OCI-LY1 (cell line): ENCODE measurements around the gene ESR2.
"Not testable (repeated sequence)": the region's sequence is repeated elsewhere in the genome, so short reads cannot be mapped to it uniquely, and the experiment has no call there.

Experiments
- H2AFZ ChIP-seq: fragments of 200-600 bp; sonication (generic), shearing (Covaris generic); 2 replicates; pipeline ENCODE4 v1.6.0; 2014; ENCODE audit warnings: antibody characterized with exemption, mild to moderate bottlenecking, low read length
- H3F3A ChIP-seq: fragments of 200-600 bp; sonication (generic), shearing (Covaris generic); 2 replicates; pipeline ENCODE4 v1.6.0; 2014; ENCODE audit warnings: mild to moderate bottlenecking, antibody characterized with exemption, low read length, moderate library complexity; ENCODE audit not compliant: insufficient read depth
- H3K27ac ChIP-seq: fragments of 200-600 bp; sonication (generic); 2 replicates; pipeline ENCODE4 v1.5.1; 2014; ENCODE audit warnings: low read length, mixed run types, mild to moderate bottlenecking, low read depth; ENCODE audit not compliant: poor library complexity, severe bottlenecking
- H3K27me3 ChIP-seq: fragments of 200-600 bp; sonication (generic); 2 replicates; pipeline ENCODE4 v1.6.0; 2014; ENCODE audit warnings: antibody characterized with exemption, mild to moderate bottlenecking, low read length, moderate library complexity; ENCODE audit not compliant: insufficient read depth
- H3K36me3 ChIP-seq: fragments of 200-600 bp; sonication (generic); 2 replicates; pipeline ENCODE4 v1.6.1; 2014; ENCODE audit warnings: mild to moderate bottlenecking, antibody characterized with exemption, low read length, moderate library complexity, mixed read lengths; ENCODE audit not compliant: insufficient read depth
- H3K4me1 ChIP-seq: fragments of 200-600 bp; sonication (generic); 2 replicates; pipeline ENCODE4 v1.5.1; 2014; ENCODE audit warnings: mild to moderate bottlenecking, low read length, moderate library complexity; ENCODE audit not compliant: insufficient read depth, severe bottlenecking
- H3K4me2 ChIP-seq: fragments of 200-600 bp; sonication (generic), shearing (Covaris generic); 2 replicates; pipeline ENCODE4 v1.6.1; 2014; ENCODE audit warnings: low read length
- H3K4me3 ChIP-seq: fragments of 200-600 bp; sonication (generic); 2 replicates; pipeline ENCODE4 v1.5.1; 2014; ENCODE audit warnings: low read length, low read depth, mild to moderate bottlenecking, mixed read lengths; ENCODE audit not compliant: poor library complexity, severe bottlenecking
- H3K79me2 ChIP-seq: fragments of 200-600 bp; shearing (Covaris generic); 2 replicates; pipeline ENCODE4 v1.6.1; 2016; ENCODE audit warnings: mixed run types, low read length, mixed read lengths; ENCODE audit not compliant: insufficient read depth
- H3K9ac ChIP-seq: fragments of 200-600 bp; sonication (generic), shearing (Covaris generic); 2 replicates; pipeline ENCODE4 v1.6.1; 2014; ENCODE audit warnings: mild to moderate bottlenecking, low read length, mixed read lengths
- H3K9me2 ChIP-seq: fragments of 200-600 bp; sonication (generic), shearing (Covaris generic); 2 replicates; pipeline ENCODE4 v1.6.1; 2014; ENCODE audit warnings: low read depth, mild to moderate bottlenecking, low read length, mixed read lengths
- H3K9me3 ChIP-seq: fragments of 200-600 bp; shearing (Covaris generic); 2 replicates; pipeline ENCODE4 v1.6.1; 2014; ENCODE audit warnings: low read length, mixed read lengths
- H4K20me1 ChIP-seq: fragments of 200-600 bp; sonication (generic), shearing (Covaris generic); 2 replicates; pipeline ENCODE4 v1.6.0; 2016; ENCODE audit warnings: mild to moderate bottlenecking, low read length; ENCODE audit not compliant: insufficient read depth
- CTCF ChIP-seq: fragments of 200-600 bp; sonication (generic), shearing (Covaris generic); IDR thresholded peaks from 2 replicates; pipeline ENCODE4 v1.5.1; 2017; ENCODE audit warnings: mild to moderate bottlenecking, antibody characterized with exemption, low read length, moderate library complexity, mixed read lengths
- EZH2 ChIP-seq: fragments of 200-600 bp; sonication (generic), shearing (Covaris generic); IDR thresholded peaks from 2 replicates; pipeline ENCODE4 v1.8.0; 2017; ENCODE audit warnings: borderline replicate concordance, mixed run types, mild to moderate bottlenecking, antibody characterized with exemption, low read length, moderate library complexity, mixed read lengths

Gene ESR2

GRCh38 chr14:64213853-64214570, 80.2 kb downstream of the ESR2 start:
- TF ChIP-seq CTCF (no peak), EZH2 (no peak)
- H3K4me1 ChIP-seq = peaks cover 92% of the 10 kb centered on the region

GRCh38 chr14:64213086-64213485, 81.1 kb downstream of the ESR2 start:
- H3K4me3 ChIP-seq = no peak overlapping the region
- H3K79me2 ChIP-seq = 0 out of 2 replicates have a peak, but pooled peaks cover 1% of the 10 kb centered on the region
- H3K27me3 ChIP-seq = no peaks in the 10 kb centered on the region
- H3K9me2 ChIP-seq = no peaks in the 10 kb centered on the region
- H3K27ac ChIP-seq = peak overlapping the region; percentile 100
- TF ChIP-seq EZH2 (no peak), CTCF (no peak)
- no peak overlapping the region for H3K9ac ChIP-seq
- no peaks in the 10 kb centered on the region for H4K20me1 ChIP-seq
- H3K9me3 ChIP-seq = no peaks in the 10 kb centered on the region
- H3K4me1 ChIP-seq = peaks cover 92% of the 10 kb centered on the region
- peaks cover 83% of the 10 kb centered on the region for H3K36me3 ChIP-seq
- H2AFZ ChIP-seq = no peak overlapping the region
- no peak overlapping the region for H3K4me2 ChIP-seq
- peaks cover 9% of the 10 kb centered on the region; the same call in 1 of the 2 replicates for H3F3A ChIP-seq

More at GRCh38 chr14:64213853-64214570, 80.2 kb downstream of the ESR2 start:
- no peak overlapping the region for H3K4me2 ChIP-seq
- peaks cover 83% of the 10 kb centered on the region for H3K36me3 ChIP-seq
- H4K20me1 ChIP-seq = no peaks in the 10 kb centered on the region
- H3K4me3 ChIP-seq = no peak overlapping the region
- no peaks in the 10 kb centered on the region for H3K9me2 ChIP-seq
- H3K9ac ChIP-seq = no peak overlapping the region
- no peaks in the 10 kb centered on the region for H3K9me3 ChIP-seq
- peak overlapping the region; percentile 100 for H3K27ac ChIP-seq
- no peaks in the 10 kb centered on the region for H3K27me3 ChIP-seq
- peaks cover 9% of the 10 kb centered on the region; the same call in 1 of the 2 replicates for H3F3A ChIP-seq
- no peak overlapping the region for H2AFZ ChIP-seq
- H3K79me2 ChIP-seq = no peaks in the 10 kb centered on the region

GRCh38 chr14:64212666-64213065, 81.5 kb downstream of the ESR2 start:
- no peak overlapping the region for H2AFZ ChIP-seq
- peaks cover 9% of the 10 kb centered on the region; the same call in 1 of the 2 replicates for H3F3A ChIP-seq
- no peaks in the 10 kb centered on the region for H3K9me3 ChIP-seq
- peaks cover 83% of the 10 kb centered on the region for H3K36me3 ChIP-seq
- H3K79me2 ChIP-seq = 0 out of 2 replicates have a peak, but pooled peaks cover 6% of the 10 kb centered on the region
- no peaks in the 10 kb centered on the region for H4K20me1 ChIP-seq
- H3K4me3 ChIP-seq = no peak overlapping the region
- no peak overlapping the region for H3K9ac ChIP-seq
- TF ChIP-seq EZH2 = no peak
- TF ChIP-seq CTCF = no peak
- peaks cover 92% of the 10 kb centered on the region for H3K4me1 ChIP-seq
- no peaks in the 10 kb centered on the region for H3K9me2 ChIP-seq
- no peak overlapping the region for H3K4me2 ChIP-seq
- H3K27ac ChIP-seq = peak overlapping the region; percentile 100
- no peaks in the 10 kb centered on the region for H3K27me3 ChIP-seq

- Histone ChIP-seq H3K4me3 (peak overlapping the region; percentile 62), H3K4me2 (peak overlapping the region; percentile 82), H3K36me3 (peaks cover 68% of the 10 kb centered on the region), H3K27ac (peak overlapping the region; percentile 100), H3K4me1 (peaks cover 92% of the 10 kb centered on the region), H3K9ac (peak overlapping the region; percentile 88)
- H3K79me2 ChIP-seq, H3K27me3 ChIP-seq, H3K9me2 ChIP-seq, H3K9me3 ChIP-seq, H2AFZ ChIP-seq, H3F3A ChIP-seq, H4K20me1 ChIP-seq: not testable (repeated sequence)
Measured at GRCh38 chr14:64210912-64211311, 83.3 kb downstream of the ESR2 start.
